Neural cell (in vitro differentiated cells): ENCODE results near the gene DOK5.

Experiments
- EP300 ChIP-seq: fragments of 450-650 bp; conservative IDR thresholded peaks from 2 replicates; pipeline ENCODE4 v1.6.1; 2014; ENCODE audit warnings: antibody characterized with exemption, mild to moderate bottlenecking, moderate library complexity; ENCODE audit not compliant: poor library complexity, severe bottlenecking
- POLR2AphosphoS5 ChIP-seq: IDR thresholded peaks from 2 replicates; pipeline ENCODE4 v1.6.1; 2012
- RAD21 ChIP-seq: fragments of 450-650 bp; conservative IDR thresholded peaks from 2 replicates; pipeline ENCODE4 v1.6.1; 2014; ENCODE audit warnings: antibody characterized with exemption, mild to moderate bottlenecking, moderate library complexity
- TF ChIP-seq, protein P1 (sequence below): fragments of 450-650 bp; IDR thresholded peaks from 2 replicates; pipeline ENCODE4 v1.5.1; 2014; ENCODE audit warnings: antibody characterized with exemption, mild to moderate bottlenecking, moderate library complexity; ENCODE audit not compliant: poor library complexity, severe bottlenecking

DNA sequence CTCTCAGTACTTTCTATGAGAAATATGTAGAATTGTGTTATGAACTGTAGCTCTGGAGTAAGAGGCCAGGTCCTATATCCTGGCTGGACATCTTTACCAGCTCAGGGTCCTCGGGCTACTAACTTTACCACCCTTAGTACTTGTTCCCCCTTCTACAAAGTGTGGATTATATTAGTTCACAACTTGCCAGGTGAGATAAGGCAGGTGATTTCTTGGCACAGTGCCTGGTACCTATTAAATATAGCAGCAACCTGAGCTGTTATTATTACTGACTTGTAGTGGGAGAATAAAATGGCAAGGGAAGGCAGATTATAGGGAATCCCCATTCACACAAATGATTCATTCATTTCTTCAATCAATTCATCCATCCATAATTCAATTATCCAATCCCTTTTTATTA, 150.1 kb downstream of the DOK5 start:
- TF ChIP-seq, protein P1, sequence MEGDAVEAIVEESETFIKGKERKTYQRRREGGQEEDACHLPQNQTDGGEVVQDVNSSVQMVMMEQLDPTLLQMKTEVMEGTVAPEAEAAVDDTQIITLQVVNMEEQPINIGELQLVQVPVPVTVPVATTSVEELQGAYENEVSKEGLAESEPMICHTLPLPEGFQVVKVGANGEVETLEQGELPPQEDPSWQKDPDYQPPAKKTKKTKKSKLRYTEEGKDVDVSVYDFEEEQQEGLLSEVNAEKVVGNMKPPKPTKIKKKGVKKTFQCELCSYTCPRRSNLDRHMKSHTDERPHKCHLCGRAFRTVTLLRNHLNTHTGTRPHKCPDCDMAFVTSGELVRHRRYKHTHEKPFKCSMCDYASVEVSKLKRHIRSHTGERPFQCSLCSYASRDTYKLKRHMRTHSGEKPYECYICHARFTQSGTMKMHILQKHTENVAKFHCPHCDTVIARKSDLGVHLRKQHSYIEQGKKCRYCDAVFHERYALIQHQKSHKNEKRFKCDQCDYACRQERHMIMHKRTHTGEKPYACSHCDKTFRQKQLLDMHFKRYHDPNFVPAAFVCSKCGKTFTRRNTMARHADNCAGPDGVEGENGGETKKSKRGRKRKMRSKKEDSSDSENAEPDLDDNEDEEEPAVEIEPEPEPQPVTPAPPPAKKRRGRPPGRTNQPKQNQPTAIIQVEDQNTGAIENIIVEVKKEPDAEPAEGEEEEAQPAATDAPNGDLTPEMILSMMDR: no peak
- TF ChIP-seq POLR2AphosphoS5: no peak
- TF ChIP-seq RAD21: no peak
- no peak for TF ChIP-seq EP300
